GM18520 (cell line): Measurements from ENCODE around the gene NCOA3.
"Not testable (repeated sequence)": the region's sequence is repeated elsewhere in the genome, so short reads cannot be mapped to it uniquely, and the experiment has no call there.

Experiments
- ATAC-seq: cut with Tn5 transposase; IDR thresholded peaks from one replicate; pipeline ENCODE4 v1.9.1; 2021; ENCODE audit not compliant: unreplicated experiment

The NCOA3 gene

DNA sequence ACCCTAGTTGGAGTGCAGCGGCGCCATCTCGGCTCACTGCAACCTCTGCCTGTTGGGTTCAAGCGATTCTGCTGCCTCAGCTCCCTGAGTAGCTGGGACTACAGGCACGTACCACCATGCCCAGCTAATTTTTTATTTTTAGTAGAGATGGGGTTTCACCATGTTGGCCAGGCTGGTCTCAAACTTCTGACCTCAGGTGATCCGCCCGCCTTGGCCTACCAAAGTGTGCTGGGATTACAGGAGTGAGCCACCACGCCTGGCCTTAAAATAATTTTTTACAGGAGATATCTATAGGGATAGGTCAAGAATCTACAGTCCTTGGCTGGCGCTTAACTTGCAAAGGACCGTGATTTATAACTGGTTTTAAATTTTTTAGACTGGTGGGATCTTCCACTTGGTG lies 93.5 kb downstream of the NCOA3 start:
- not testable (repeated sequence) for ATAC-seq

- ATAC-seq, result no peak
These were observed 94.4 kb downstream of the NCOA3 start for GRCh38 chr20:47596003-47596571.

DNA sequence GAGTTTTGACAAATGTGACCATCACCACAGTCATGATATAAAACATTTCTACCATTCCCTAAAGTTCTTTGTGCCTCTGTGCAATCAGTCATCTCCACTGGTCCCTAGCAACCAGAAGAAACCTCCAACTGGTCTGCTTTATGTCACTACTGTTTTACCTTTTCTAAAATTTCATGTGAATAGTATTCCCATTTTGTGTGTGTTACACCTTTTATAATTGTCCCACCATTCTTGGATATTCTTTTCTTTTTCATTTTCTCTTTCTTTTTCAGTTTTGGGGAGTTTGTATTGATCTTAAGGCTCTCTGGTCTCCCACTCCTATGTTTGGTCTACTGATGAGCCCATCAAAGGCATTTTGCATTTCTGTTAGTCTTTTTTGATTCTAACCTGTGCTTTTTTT lies 95.4 kb downstream of the NCOA3 start:
- ATAC-seq, result no peak

- no peak for ATAC-seq
These were observed 97.4 kb downstream of the NCOA3 start for GRCh38 chr20:47598911-47599744.

GRCh38 chr20:47600967-47601547 lies 99.4 kb downstream of the NCOA3 start:
- ATAC-seq, result no peak

- ATAC-seq, result no peak
These were observed 101.6 kb downstream of the NCOA3 start for GRCh38 chr20:47603260-47603659.

- no peak for ATAC-seq
These were observed 104.2 kb downstream of the NCOA3 start for GRCh38 chr20:47605673-47606413.

DNA sequence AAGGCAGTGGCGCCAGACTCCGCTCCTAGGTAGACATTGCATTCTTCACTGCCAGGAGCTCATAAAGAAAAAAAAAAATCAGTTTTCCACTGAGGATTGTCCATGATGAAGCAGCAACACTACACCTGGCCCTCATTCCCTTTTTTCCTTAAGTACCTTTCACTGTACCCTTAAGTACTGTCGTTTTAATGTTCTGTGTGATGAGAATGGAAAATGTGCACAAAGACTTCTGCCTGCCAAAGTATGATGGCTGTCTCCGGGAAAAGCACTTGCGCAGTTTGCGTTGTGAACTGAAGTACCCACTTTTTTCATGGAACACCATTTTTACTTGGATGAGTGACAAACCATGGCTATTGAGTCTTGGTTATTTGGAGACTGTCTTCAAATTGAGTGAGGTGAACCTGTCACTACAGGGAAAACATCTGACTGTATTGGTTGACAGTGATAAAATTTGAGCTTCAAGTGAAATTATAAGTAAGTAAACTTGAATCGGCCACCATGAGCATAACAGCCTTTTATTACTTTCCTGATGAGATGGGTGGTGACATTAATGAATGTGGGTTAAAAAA lies 104.8 kb downstream of the NCOA3 start:
- ATAC-seq, result no peak

- ATAC-seq, result no peak
These were observed 105.4 kb downstream of the NCOA3 start for GRCh38 chr20:47606983-47607613.

DNA sequence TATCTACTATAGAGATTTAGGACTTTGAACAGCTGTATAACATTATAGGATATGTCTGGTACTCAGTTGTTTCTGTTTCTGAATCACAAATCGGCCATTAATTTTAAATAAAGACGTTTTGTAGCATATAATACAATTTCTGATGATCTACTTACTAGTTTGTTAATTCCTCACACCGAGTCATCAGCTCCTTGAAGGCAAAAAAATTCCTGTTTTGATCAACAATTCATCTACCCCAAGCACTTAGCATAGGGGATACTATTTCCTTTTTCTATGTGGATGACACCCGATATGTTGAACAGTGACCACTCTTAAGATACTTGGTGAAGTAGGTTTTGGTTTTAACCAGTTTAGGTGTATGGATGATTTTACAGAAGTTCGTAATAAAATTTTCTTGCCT lies 107.3 kb downstream of the NCOA3 start:
- ATAC-seq, result no peak

DNA sequence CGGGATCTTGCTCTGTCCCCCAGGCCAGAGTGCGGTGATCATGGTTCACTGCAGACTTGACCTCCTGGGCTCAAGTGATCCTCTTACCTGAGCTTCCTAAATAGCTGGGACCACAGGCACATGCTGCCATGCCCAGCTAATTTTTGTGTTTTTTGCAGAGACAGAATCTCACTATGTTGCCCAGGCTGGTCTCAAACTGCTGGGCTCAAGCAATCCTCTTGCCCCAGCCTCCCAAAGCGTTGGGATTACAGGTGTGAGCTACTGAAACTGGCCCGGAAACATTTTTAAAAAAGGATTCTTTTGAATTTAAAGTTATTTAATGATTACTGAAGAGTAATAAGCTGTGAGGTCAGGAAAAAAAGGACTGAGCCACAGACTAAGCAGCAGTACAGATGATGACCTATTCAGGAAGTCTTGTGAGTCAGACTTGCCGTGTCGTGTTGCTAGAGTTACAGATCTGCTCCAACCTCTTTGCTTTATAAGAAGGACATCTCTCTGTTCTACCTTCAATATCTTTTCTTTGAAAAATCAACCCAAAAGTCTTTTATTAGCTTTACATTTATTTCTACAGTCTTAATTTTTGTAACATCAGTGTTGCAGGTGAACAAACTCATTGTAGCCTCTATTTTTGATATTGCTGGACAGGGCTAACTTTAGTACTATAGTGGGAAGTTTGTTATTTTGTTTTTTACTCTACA lies 108.7 kb downstream of the NCOA3 start:
- ATAC-seq, result peak; percentile 57

- no peak for ATAC-seq
These were observed 109.2 kb downstream of the NCOA3 start for GRCh38 chr20:47610945-47611250.

DNA sequence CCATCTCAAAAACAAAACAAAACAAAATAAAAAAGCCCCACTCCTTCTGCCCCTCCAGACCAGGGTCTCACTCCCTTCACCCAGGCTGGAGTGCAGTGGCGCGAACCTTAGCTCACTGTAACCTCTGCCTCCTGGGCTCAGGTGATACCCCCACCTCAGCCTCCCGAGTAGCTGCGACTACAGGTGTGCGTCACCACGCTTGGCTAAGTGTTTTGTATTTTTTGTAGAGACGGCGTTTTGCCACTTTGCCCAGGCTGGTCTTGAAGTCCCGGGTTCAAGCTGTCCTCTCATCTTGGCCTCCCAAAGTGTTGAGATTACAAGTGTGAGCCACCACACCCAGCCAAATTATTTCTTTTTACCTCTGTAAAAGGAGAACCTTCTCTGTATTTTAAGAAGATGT lies 110.1 kb downstream of the NCOA3 start:
- ATAC-seq, result no peak

DNA sequence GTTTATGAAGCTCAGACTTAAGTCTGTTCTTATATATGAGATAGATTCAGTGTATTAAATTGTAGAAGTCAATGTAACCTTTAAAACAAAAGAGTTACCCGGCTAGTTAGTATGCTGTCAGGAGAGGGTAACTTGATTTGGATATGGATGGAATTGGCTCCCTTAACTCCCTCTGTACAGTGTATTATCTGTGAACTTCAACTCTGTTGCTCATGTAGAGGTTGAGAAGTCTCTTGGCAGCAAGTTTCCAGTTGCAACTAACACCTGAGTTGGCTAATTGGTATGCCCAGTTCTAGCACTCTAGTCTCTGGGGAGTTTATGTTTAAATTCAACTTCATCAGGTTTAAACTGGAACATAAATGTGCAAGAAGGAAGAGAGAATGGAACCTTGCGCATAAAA lies 111.0 kb downstream of the NCOA3 start:
- ATAC-seq, result no peak

- ATAC-seq, result no peak
These were observed 113.1 kb downstream of the NCOA3 start for GRCh38 chr20:47614703-47615309.

DNA sequence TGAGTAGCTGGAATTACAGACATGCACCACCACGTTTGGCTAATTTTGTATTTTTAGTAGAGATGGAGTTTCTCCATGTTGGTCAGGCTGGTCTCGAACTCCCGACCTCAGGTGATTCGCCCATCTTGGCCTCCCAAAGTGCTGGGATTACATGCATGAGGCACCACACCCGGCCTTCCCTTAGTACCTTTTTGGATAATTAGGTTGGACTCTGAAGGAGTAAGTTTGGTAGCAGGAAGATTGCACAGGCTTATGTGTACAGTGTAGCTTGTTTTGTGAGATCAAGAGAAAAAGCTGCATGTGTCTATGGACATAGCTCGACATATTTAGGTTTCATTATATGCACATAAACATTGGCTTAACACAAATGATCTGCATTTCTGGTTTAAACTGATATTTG lies 116.8 kb downstream of the NCOA3 start:
- no peak for ATAC-seq

DNA sequence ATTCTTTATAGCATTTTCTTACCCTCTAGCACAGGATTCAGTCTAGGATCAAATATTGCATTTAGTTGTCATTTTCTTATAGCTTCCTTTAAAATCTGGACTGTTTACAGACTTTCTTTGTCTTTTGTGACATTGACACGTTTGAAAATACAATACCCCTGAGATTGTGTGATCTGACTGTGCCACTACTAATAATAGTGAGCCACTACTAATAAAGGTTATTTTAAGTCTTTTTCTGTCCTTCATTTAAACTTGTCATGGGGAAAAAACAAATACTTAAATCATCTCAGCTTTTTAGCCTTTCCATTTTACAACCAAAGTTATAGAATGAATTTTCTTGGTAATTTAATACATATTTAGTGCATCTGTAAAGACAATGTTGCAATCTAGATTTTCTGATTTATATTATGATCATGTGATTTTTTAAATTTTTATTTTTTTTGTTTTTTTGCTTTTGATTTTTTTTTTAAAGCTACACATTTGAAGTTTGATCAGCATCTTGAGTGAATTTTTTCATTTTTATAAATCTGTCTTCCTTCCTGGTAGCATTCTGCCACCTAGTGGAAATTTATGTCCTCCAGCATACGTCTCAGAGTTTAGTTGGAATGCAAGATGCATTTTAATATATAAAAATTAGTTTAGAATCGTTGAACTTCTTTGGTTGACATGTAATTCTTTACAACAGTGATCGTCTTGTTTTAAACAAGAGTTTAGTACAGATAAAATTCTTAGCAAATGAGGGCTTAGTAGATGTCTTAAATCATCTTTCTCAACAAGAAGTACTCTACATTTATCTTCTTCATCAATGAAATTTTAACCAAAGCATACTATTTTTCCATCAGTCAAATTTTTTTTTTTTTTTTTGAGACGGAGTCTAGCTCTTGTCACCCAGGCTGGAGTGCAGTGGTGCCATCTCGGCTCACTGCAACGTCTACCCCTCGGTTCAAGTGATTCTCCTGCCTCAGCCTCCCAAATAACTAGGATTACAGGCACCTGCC lies 119.4 kb downstream of the NCOA3 start:
- ATAC-seq, result no peak

GRCh38 chr20:47622118-47622665 lies 120.5 kb downstream of the NCOA3 start:
- ATAC-seq, result no peak

- no peak for ATAC-seq
These were observed 121.5 kb downstream of the NCOA3 start for GRCh38 chr20:47623206-47623605.
